PC-3 (cell line): ENCODE measurements around the gene MYCL. TPM values are rescaled to one million over a fixed set of nuclear protein-coding genes. Genes with fewer than 3 reads are reported as not detected.

Source experiments
- ATAC-seq: fragments of 200-7000 bp; cut with Tn5 transposase; 2 replicates; pipeline ENCODE4 v1.9.1; 2020; ENCODE audit warnings: mild to moderate bottlenecking, moderate library complexity
- BruUV-seq: library from RNA; stranded (reverse); fragments of 400-500 nt; replicated peaks from 2 replicates; lab custom pipeline; 2021; lab: Mats Ljungman, UMichigan
- CTCF ChIA-PET: fragments of 300-600 bp; sonication (Branson Sonifier 250); formaldehyde crosslinking; loops from one replicate; lab custom pipeline; 2022; ENCODE audit warnings: antibody characterized with exemption; lab: Charles Lee
- POLR2A ChIA-PET: fragments of 300-600 bp; sonication (Branson Sonifier 250); formaldehyde crosslinking; loops from one replicate; lab custom pipeline; 2022; ENCODE audit warnings: antibody characterized with exemption; ENCODE audit not compliant: unreplicated experiment; lab: Charles Lee
- DNase-seq: peaks from one replicate; pipeline ENCODE4 v3.0.0-alpha.2; 2015
- H2AFZ ChIP-seq: fragments of 300-600 bp; sonication (generic); 2 replicates; pipeline ENCODE4 v1.6.0; 2016; ENCODE audit warnings: antibody characterized with exemption, low read length
- H3F3A ChIP-seq: fragments of 300-600 bp; sonication (generic); one replicate; pipeline ENCODE4 v1.6.0; 2017; ENCODE audit warnings: antibody characterized with exemption, low read length, control low read depth, mild to moderate bottlenecking; ENCODE audit not compliant: unreplicated experiment
- H3K27ac ChIP-seq: fragments of 300-600 bp; sonication (generic); 2 replicates; pipeline ENCODE4 v1.5.1; 2016; ENCODE audit warnings: mild to moderate bottlenecking, low read length
- H3K27me3 ChIP-seq: fragments of 300-600 bp; sonication (generic); 2 replicates; pipeline ENCODE4 v1.6.1; 2016; ENCODE audit warnings: low read length, mixed read lengths
- H3K36me3 ChIP-seq: fragments of 300-600 bp; sonication (generic); 2 replicates; pipeline ENCODE4 v1.6.1; 2016; ENCODE audit warnings: low read depth, mixed run types, low read length, mixed read lengths
- H3K4me1 ChIP-seq: fragments of 300-600 bp; sonication (generic); 2 replicates; pipeline ENCODE4 v1.5.1; 2016; ENCODE audit warnings: low read length; ENCODE audit not compliant: insufficient read depth
- H3K4me2 ChIP-seq: fragments of 300-600 bp; sonication (generic); 2 replicates; pipeline ENCODE4 v1.6.0; 2016; ENCODE audit warnings: low read length
- H3K4me3 ChIP-seq: fragments of 300-600 bp; sonication (generic); 2 replicates; pipeline ENCODE4 v1.5.1; 2016; ENCODE audit warnings: mild to moderate bottlenecking, low read length, mixed read lengths
- H3K79me2 ChIP-seq: fragments of 300-600 bp; sonication (generic); 2 replicates; pipeline ENCODE4 v1.6.1; 2017; ENCODE audit warnings: low read length, mixed read lengths
- H3K9ac ChIP-seq: fragments of 300-600 bp; sonication (generic); 2 replicates; pipeline ENCODE4 v1.6.0; 2016; ENCODE audit warnings: mild to moderate bottlenecking, low read length
- H3K9me2 ChIP-seq: fragments of 300-600 bp; sonication (generic); replicated peaks from 2 replicates; pipeline ENCODE4 v1.6.1; 2016; ENCODE audit warnings: mixed run types, low read length, mixed read lengths
- H3K9me3 ChIP-seq: fragments of 300-600 bp; sonication (generic); 2 replicates; pipeline ENCODE4 v1.6.1; 2016; ENCODE audit warnings: low read length, mixed read lengths
- H4K20me1 ChIP-seq: fragments of 300-600 bp; sonication (generic); 2 replicates; pipeline ENCODE4 v1.6.1; 2016; ENCODE audit warnings: low read length, mixed read lengths
- CTCF ChIP-seq: fragments of 300-600 bp; sonication (generic); conservative IDR thresholded peaks from 2 replicates; pipeline ENCODE4 v1.5.1; 2017; ENCODE audit warnings: antibody characterized with exemption, low read depth, mild to moderate bottlenecking, low read length
- EZH2 ChIP-seq: fragments of 300-600 bp; sonication (generic); IDR thresholded peaks from one replicate; pipeline ENCODE4 v1.6.1; 2017; ENCODE audit warnings: antibody characterized with exemption, mild to moderate bottlenecking, low read length; ENCODE audit not compliant: unreplicated experiment
- EZH2phosphoT487 ChIP-seq: fragments of 300-600 bp; sonication (generic); IDR thresholded peaks from 2 replicates; pipeline ENCODE4 v1.6.1; 2018; ENCODE audit warnings: mild to moderate bottlenecking, antibody characterized with exemption, low read length, borderline replicate concordance
- intact Hi-C: fragments of 100-400 bp; cut with micrococcal nuclease; formaldehyde crosslinking; loops from 2 replicates; pipeline ENCODE4 v1.9.0; 2023
- total RNA-seq: library from RNA; depleted of rRNA; stranded (reverse); fragments of >200 nt; gene quantifications from 2 replicates; pipeline ENCODE4 v1.2.3, GENCODE V29; 2014

Gene MYCL
- total RNA-seq, 1 experiment from 2014 or later: 4.0 TPM

GRCh38 chr1:39905172-39905571 lies 3.5 kb upstream of the MYCL start:
- no TSS peak for BruUV-seq
- Histone ChIP-seq H3F3A (no peaks in the 10 kb centered on the region), H3K9ac (no peak overlapping the region), H3K9me2 (no peaks in the 10 kb centered on the region), H3K4me3 (no peak overlapping the region), H3K4me2 (no peak overlapping the region), H2AFZ (no peak overlapping the region), H4K20me1 (no peaks in the 10 kb centered on the region), H3K36me3 (no peaks in the 10 kb centered on the region), H3K27me3 (no peaks in the 10 kb centered on the region), H3K27ac (no peak overlapping the region), H3K79me2 (no peaks in the 10 kb centered on the region), H3K9me3 (0 out of 2 replicates have a peak, but pooled peaks cover 7% of the 10 kb centered on the region), H3K4me1 (peaks cover 7% of the 10 kb centered on the region; the same call in 1 of the 2 replicates)
- ChIA-PET CTCF (no interaction called here), POLR2A (no interaction called here)
- DNase-seq: no peak
- intact Hi-C loops: no loop called here
- no peak for TF ChIP-seq EZH2
- no peak for TF ChIP-seq EZH2phosphoT487
- no peak for TF ChIP-seq CTCF
- no peak for ATAC-seq

GRCh38 chr1:39902460-39902807 lies 717 bp upstream of the MYCL start:
- peak overlapping the region; percentile 55 for H3K9ac ChIP-seq

More at GRCh38 chr1:39902460-39902807, 717 bp upstream of the MYCL start:
- Histone ChIP-seq H3K4me3 (peak overlapping the region; percentile 86), H3K27me3 (no peaks in the 10 kb centered on the region), H3K79me2 (no peaks in the 10 kb centered on the region), H3K4me1 (peaks cover 7% of the 10 kb centered on the region; the same call in 1 of the 2 replicates), H3K27ac (no peak overlapping the region), H4K20me1 (no peaks in the 10 kb centered on the region), H3K9me2 (no peaks in the 10 kb centered on the region), H3K4me2 (peak overlapping the region; percentile 81), H2AFZ (peak overlapping the region; percentile 81), H3K36me3 (no peaks in the 10 kb centered on the region), H3K9me3 (no peaks in the 10 kb centered on the region), H3F3A (no peaks in the 10 kb centered on the region)
- intact Hi-C loops: loop anchor here (1.0 kb wide), 2 partner anchors 56 to 85 kb away; no protein-coding TSS in a partner anchor
- POLR2A ChIA-PET: interaction anchor here (0.6 to 1.5 kb wide), 2 partner anchors 12 to 56 kb away, joined by 5 to 8 read pairs; no protein-coding TSS in a partner anchor
- CTCF ChIA-PET: interaction anchor here (0.6 to 1.5 kb wide), 12 partner anchors 9 to 163 kb away, joined by 3 to 26 read pairs (median 5); partner anchors contain the start of gene PPIE
- BruUV-seq: no TSS peak
- ATAC-seq (no peak), DNase-seq (no peak)
- TF ChIP-seq EZH2phosphoT487 (no peak), CTCF (peak; percentile 6; the same call in 1 of the 2 replicates), EZH2 (no peak)
